Measurements from ENCODE around the gene CNN2. TPM values are rescaled to one million over a fixed set of nuclear protein-coding genes. Genes with fewer than 3 reads are reported as not detected.

Gene CNN2
- total and polyA plus RNA-seq, 2 of the 4 experiments (the other 2 are of a cell fraction), result 272 to 395 TPM

- TF ChIP-seq RFX5 (IDR thresholded peaks at IDR 0.05; ENCODE audit: low read depth, low read length), result no peak
- TF ChIP-seq RCOR1 (IDR thresholded peaks at IDR 0.05; ENCODE audit: insufficient replicate concordance, low read length), result no peak
- no peak for TF ChIP-seq MAZ (IDR thresholded peaks at IDR 0.05; ENCODE audit: borderline replicate concordance, low read depth, low read length)
- TF ChIP-seq ELK1 (IDR thresholded peaks at IDR 0.05; ENCODE audit: borderline replicate concordance, low read depth, low read length), result no peak
- no peak for TF ChIP-seq CHD1 (IDR thresholded peaks at IDR 0.05; ENCODE audit: low read depth, low read length)
- no peak for TF ChIP-seq POLR2A (IDR thresholded peaks at IDR 0.05; ENCODE audit: low read depth, low read length)
Measured at GRCh38 chr19:1081301-1082164, 55.1 kb downstream of the CNN2 start (continued).
